HG03432 (cell line): ENCODE measurements around the gene CLDN2.
"Not testable (repeated sequence)": the region's sequence is repeated elsewhere in the genome, so short reads cannot be mapped to it uniquely, and the experiment has no call there.

Source experiments
- ATAC-seq: cut with Tn5 transposase; IDR thresholded peaks from one replicate; pipeline ENCODE4 v1.9.1; 2021; ENCODE audit warnings: mild to moderate bottlenecking, moderate library complexity; ENCODE audit not compliant: unreplicated experiment

Gene CLDN2

GRCh38 chrX:106919932-106920452 lies at the start of gene CLDN2:
CLDN2 (plus strand) TSS chrX:106920402; CDS start chrX:106928229, 7,827 bp downstream.
- no peak for ATAC-seq

DNA sequence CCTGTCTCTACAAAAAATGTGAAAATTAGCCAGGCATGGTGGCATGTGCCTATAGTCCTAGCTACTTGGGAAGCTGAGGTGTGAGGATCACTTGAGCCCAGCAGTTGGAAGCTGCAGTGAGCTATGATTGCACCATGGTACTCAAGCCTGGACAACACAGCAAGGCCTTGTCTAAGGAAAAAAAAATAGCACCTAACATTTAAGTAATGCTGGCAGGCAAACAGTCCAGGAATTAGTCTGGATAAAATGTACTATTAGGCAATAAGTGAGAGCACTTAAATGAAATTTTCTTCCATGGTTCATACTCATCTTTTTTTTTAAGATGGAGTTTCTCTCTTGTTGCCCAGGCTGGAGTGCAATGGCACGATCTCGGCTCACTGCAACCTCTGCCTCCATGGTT lies 47.4 kb upstream of the CLDN2 start:
- ATAC-seq = not testable (repeated sequence)

DNA sequence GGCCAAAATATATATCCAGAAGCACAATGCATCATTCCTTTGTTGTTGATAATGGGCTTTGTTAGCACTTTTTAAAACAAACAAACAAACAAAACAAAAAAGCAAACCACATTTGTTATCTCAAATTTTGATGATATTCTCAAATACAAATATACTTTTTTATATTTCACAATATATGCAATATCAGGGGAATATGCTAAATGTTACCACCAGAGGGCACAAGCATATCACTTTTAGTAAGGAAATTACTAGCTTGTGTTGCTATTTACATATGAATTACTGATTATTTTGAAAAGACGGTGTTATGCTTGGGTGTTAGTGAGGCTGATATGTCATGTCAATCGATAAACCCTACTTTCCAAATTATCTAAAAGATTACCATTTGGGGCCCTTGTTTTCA lies 46.1 kb upstream of the CLDN2 start:
- ATAC-seq = no peak

DNA sequence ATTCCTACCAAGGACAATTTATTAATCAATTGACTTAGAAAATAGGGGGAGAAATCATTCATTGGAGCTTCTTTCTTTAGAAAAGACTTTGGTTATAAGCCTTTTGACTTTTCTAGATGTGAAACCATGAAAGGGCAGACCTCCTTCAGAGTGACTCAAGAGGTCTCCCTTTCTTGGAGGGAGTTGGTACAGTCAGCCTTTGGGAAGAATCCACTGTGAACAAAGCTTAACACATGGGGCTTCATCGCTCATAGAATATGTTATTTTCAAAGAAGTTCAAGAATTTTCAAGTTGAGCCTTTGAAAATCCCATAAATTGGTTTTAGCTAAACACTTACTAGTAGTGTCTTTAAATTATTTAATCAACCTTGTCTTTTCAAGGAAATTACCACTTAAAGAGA lies 45.1 kb upstream of the CLDN2 start:
- ATAC-seq = no peak

- ATAC-seq = no peak
Observed at GRCh38 chrX:106889468-106889867, 30.7 kb upstream of the CLDN2 start.

DNA sequence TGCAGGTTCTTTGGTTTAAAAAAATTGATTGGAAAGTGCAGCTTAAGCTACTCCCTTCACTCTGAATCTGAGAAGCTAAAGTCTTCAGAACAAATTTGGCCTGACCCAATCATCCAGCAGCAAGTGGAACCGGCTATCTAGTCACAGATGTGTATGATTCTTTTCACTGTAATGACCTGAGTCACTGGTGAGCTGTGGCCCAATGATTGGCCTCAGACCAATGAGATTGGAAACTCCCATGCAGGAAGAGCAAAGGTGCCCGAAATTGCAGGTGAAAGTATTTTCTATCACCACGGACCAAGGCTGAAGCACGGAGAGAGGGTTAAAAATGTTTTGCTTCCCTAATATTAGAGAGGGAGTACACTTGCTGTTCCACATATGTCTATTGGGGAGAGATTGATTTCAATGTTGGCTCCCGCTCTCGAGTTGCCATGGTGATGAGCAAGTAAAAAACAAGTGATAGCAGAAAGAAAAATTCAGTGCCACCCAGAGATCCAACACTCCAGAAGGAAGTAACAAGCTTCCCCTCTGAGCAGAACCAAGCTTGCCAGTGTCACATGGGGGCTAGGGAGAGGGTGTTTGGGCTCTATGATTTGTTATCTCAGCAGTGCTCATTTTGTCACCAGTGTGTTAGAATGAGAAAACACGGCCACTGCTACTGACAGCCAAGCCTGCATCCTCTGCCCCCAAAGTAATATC lies 28.3 kb upstream of the CLDN2 start:
- ATAC-seq = no peak

- peak; percentile 85 for ATAC-seq
Observed at GRCh38 chrX:106894392-106894909, 25.8 kb upstream of the CLDN2 start.

- no peak for ATAC-seq
Observed at GRCh38 chrX:106894978-106895452, 25.2 kb upstream of the CLDN2 start.

DNA sequence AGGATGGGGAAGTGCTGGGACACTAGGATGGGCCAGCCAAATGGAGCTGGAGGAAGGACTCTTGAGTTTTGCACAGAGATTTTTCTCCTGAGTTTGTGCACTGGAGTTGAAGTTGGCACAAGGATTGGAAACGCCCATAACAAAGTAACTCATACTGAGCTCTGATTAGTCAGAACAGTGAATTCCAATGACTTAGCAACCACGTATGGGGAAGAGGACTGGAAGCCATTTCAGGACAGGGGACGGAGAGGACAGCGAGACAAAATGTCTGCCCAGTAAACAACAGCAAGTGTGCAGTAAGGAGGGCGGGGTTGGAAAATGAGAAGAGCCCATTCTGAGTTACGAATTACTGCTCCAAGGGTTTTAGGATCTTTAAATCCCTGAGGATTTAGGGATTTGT lies 22.9 kb upstream of the CLDN2 start:
- ATAC-seq = no peak

- peak; percentile 76 for ATAC-seq
Observed at GRCh38 chrX:106898462-106898861, 21.7 kb upstream of the CLDN2 start.

DNA sequence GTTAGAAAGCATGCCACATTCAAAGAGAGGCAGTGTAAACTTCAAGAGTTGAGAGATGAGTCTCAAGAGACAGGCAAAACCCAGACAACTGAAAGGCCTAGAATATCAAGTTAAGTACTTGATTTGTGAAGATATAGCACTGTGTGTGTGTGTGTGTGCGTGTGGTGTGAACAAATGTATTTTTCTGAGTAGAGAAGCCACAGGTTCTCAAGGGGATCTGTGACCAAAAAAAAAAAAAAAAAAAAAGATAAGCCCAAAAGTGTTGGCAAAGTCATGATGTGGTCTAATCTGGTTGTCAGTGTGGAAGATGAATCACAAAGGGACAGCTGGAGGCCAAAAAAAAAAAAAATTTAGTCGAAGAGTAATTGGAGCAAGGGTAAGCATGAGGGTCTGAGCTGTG lies 20.9 kb upstream of the CLDN2 start:
- ATAC-seq = no peak

DNA sequence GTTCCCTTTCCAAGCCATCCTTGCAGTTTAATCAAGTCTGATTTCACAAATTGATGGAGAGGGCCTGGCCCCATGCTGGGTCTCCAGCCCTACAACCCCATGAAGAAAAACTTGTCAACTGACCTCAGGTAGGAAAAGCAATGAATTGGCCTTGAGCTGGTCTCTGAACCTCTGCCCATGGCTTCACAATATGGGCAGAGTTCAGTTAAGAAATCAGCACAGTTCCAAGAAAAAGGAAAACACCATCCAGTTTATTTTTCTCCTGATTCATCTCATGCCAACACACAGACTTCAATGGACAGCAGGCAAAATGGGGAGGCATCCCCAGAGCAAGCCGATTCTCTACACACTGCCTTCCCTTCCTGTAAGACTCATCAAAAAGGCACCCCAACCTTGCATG lies 20.4 kb upstream of the CLDN2 start:
- ATAC-seq = no peak

GRCh38 chrX:106901341-106901740 lies 18.9 kb upstream of the CLDN2 start:
- ATAC-seq = no peak

DNA sequence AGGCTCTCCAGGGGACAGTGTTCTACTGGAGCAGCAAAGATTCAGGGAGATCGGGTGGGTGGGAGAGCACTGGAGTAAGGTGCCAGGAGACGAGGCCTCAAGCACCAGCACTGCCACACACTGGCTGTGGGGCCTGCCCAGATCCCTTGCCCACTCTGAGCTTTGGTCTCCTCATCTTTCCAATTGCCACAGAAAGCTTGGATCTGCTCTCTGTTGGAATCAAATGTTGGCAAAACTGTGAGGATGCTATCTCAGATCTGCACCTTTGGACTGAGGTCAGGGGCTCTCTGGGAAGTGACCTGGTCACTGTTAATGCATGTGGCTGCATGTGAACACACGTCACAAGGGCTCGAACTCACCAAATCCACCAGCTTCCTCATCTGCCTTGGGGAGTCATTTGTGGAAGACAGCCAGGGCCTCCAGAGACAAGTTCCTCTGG lies 18.4 kb upstream of the CLDN2 start:
- no peak for ATAC-seq

- no peak for ATAC-seq
Observed at GRCh38 chrX:106902684-106903083, 17.5 kb upstream of the CLDN2 start.

DNA sequence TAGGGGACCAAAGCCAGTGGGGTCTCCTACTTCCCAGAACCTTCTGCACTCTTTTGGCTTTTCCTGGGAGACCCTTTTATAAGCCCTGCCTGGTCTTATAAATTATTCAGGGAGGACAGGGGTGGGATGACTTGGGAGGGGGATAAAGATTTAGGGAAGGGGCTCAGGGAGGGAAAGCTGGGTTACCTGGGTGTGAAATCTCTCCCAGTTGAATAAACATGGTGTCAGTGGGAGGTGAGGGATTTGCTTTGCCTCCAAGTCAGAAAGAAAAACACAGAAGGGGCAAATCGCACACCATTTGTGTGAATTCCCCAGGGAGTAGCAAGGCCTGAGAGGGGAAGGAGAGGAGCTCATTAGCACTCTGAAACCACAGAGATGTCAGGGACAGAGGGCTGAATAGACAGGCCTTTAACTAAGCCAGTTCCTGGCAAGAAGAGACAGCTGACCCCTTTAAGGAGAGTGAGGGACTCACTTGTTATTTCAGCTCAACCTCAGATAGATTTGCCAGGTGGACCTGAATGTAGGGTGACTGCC lies 16.8 kb upstream of the CLDN2 start, which contains the start of gene RIPPLY1:
TSS of gene RIPPLY1 (minus strand) at position 51 of the 534 bp plus-strand sequence. CDS start 54 bp downstream, outside the sequence.
- peak; percentile 67 for ATAC-seq

DNA sequence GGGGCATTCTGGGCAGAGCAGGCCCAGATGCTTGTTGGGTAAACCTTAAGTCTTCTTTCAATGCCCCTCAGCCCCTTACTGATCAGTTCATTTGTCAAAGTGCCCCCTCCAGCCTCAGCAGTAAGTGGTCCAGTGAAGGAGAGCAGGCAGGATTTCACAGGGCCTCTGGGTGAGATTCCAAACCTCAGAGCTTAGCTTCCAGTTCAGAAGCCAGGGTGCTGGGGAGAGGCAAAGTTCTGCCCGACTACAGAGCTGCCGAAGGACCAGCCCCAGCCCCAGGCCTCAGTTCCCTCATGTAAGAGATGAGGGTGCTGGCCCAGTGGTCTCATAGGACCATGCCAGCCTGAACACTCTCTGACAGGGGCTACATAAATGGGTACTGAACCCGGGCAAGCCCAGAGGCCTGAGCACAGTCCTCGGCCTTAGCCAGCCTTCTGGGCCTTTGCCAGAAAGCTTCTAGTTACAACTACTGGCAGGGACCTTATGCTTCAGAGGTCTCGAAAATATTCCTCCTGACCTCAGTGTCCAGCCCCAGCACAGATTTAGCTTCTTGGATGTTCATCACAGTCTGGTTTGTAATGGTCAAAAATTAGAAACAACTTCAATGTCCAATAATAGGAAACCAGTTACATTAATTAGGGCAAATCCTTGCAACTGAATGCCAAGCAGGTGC lies 16.2 kb upstream of the CLDN2 start:
- no peak for ATAC-seq

DNA sequence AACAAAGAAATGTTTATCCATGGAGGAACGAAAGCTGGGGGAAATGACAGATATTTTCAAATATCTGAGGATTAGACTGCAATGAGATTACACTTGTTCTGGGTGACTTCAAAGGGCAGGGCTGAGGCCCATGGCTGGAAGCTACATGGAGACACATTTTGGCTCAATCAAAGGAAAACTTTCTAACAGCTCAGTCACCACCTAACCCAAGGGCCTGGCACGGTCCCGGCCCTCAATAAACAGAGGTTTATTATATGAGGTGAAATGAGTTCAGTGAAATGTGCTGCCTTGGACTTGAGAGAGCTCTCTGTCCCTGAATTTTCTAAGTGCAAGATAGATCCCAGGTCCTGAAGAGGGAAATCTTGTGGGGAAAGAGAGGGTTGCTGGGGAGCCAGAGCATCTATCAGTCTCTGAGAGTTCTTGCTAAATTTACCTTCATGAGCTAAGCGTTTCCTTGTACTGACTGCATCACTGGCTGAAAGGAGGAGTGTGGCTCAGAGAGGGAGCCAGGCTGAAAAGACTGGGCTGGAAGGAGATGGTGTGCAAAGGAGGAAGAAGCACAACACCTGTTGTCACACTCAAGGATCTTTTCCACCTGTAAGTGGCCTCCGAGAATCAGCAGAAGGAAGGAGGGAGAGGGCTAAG lies 15.0 kb upstream of the CLDN2 start:
- no peak for ATAC-seq

- ATAC-seq = no peak
Observed at GRCh38 chrX:106906361-106906760, 13.8 kb upstream of the CLDN2 start.

- no peak for ATAC-seq
Observed at GRCh38 chrX:106912864-106913263, 7.3 kb upstream of the CLDN2 start.
